WERI-Rb-1 (cell line): ENCODE results near the gene RORC.

Experiments used
- DNase-seq: peaks from one replicate; pipeline ENCODE4 v3.0.0-alpha.2; 2020
- H3K27ac ChIP-seq: fragments of 250-450 bp; sonication (Bioruptor Pico); 2 replicates; pipeline ENCODE4 v1.5.1; 2020; ENCODE audit warnings: mild to moderate bottlenecking, moderate library complexity
- H3K27me3 ChIP-seq: fragments of 250-450 bp; sonication (Bioruptor Pico); 2 replicates; pipeline ENCODE4 v1.5.1; 2021; ENCODE audit warnings: mild to moderate bottlenecking, low read depth, moderate library complexity; ENCODE audit not compliant: insufficient read depth, severe bottlenecking
- H3K36me3 ChIP-seq: fragments of 250-450 bp; sonication (Bioruptor Pico); 2 replicates; pipeline ENCODE4 v1.5.1; 2020; ENCODE audit warnings: mild to moderate bottlenecking, moderate library complexity
- H3K4me3 ChIP-seq: 2 replicates; pipeline ENCODE4 v1.5.1; 2011; ENCODE audit warnings: low read depth, mild to moderate bottlenecking, control low read depth, low read length
- H3K9me3 ChIP-seq: fragments of 250-450 bp; sonication (Bioruptor Pico); 2 replicates; pipeline ENCODE4 v1.5.1; 2021; ENCODE audit warnings: mild to moderate bottlenecking, moderate library complexity; ENCODE audit not compliant: severe bottlenecking
- TF ChIP-seq, protein P1 (sequence below): IDR thresholded peaks from 2 replicates; pipeline ENCODE4 v1.5.1; 2011; ENCODE audit warnings: low read depth, mild to moderate bottlenecking, control low read depth, inconsistent platforms, low read length

RORC gene

DNA sequence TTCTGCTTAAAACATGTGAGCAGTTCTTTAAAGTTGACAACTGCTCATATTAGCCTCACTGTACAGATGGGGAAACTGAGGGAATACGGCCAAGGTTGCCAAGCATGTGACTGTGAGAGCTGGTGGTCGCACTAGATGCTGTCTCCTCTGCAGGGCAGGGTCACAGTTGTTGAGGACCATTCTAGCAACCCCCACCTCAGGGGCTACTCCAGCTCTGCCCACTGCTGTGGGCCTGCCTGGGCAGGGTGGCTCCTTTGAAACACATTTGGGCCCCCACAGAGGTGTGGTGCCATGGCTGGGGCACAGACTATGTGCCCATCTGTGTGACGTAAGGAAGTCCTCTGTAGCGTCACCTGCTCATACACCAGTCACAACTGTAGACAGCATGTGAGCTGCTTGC lies 21.1 kb upstream of the RORC start:
- TF ChIP-seq, protein P1, sequence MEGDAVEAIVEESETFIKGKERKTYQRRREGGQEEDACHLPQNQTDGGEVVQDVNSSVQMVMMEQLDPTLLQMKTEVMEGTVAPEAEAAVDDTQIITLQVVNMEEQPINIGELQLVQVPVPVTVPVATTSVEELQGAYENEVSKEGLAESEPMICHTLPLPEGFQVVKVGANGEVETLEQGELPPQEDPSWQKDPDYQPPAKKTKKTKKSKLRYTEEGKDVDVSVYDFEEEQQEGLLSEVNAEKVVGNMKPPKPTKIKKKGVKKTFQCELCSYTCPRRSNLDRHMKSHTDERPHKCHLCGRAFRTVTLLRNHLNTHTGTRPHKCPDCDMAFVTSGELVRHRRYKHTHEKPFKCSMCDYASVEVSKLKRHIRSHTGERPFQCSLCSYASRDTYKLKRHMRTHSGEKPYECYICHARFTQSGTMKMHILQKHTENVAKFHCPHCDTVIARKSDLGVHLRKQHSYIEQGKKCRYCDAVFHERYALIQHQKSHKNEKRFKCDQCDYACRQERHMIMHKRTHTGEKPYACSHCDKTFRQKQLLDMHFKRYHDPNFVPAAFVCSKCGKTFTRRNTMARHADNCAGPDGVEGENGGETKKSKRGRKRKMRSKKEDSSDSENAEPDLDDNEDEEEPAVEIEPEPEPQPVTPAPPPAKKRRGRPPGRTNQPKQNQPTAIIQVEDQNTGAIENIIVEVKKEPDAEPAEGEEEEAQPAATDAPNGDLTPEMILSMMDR, result no peak
- Histone ChIP-seq H3K27ac (no peak overlapping the region), H3K27me3 (no peaks in the 10 kb centered on the region), H3K36me3 (no peaks in the 10 kb centered on the region), H3K9me3 (no peaks in the 10 kb centered on the region), H3K4me3 (no peak overlapping the region)
- DNase-seq, result no peak

DNA sequence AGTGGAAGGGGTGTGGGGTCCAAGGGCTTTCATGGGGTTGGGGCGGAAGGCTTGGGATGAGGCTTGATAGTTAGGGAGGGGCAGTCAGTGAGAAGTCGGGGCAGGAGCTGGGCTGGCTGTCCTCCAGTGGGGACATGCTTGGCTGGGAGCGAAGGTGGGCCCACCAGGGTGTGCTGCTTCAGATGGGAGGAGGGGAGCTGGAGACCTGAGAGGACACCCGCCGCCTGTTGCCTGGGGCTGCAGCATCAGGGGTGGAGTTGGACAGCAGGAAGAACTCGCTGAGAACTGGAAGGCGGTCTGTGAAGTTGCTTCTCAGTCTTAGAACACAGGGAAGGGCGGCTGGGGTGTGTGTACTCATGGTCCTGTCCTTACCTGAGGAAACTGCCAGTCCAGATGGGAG lies 20.3 kb upstream of the RORC start:
- H3K36me3 ChIP-seq, result no peaks in the 10 kb centered on the region
- TF ChIP-seq, protein P1, result no peak
- no peak for DNase-seq
- H3K27me3 ChIP-seq, result no peaks in the 10 kb centered on the region
- H3K4me3 ChIP-seq, result no peak overlapping the region
- no peaks in the 10 kb centered on the region for H3K9me3 ChIP-seq
- H3K27ac ChIP-seq, result no peak overlapping the region

DNA sequence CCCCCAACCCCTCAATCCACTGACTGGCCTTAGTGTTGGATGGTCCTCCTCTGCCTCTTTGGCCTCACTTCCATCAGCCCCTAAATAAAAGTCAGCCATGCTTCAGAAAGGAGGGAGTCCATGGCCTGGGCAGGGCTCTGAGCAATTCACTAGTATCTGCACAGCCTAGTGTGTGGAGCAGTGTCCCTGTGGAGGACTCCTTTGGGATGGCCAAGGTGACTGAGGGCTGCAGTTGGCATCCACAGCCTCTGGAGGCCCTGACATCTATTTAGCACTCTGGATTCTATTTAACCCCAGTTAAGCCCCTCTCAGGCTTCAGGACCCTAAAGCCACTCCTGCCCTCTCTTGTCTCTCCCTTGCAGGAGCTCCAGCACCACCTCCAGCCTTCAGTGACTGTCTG lies 18.3 kb upstream of the RORC start:
- H3K4me3 ChIP-seq, result no peak overlapping the region
- H3K9me3 ChIP-seq, result no peaks in the 10 kb centered on the region
- no peak for DNase-seq
- TF ChIP-seq, protein P1, result no peak
- H3K27ac ChIP-seq, result no peak overlapping the region
- no peaks in the 10 kb centered on the region for H3K27me3 ChIP-seq
- H3K36me3 ChIP-seq, result no peaks in the 10 kb centered on the region

DNA sequence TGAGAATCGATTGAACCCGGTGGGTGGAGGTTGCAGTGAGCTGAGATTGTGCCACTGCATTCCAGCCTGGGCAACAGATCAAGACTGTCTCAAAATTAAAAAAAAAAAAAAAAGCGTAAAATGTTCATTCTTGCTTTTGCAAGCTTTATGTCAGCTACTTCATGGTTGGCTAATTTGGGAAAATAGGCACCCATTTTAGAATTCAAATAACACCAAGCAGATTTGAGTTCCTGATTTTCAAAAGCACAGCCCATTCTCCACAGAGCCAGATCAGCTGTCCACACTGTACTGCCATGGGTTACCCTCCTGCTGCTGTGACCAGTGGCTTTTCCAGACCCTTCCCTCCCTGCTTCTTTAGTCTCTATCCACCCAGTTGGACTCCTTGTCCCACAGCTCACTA lies 17.5 kb upstream of the RORC start:
- TF ChIP-seq, protein P1, result no peak
- Histone ChIP-seq H3K4me3 (no peak overlapping the region), H3K27me3 (no peaks in the 10 kb centered on the region), H3K36me3 (no peaks in the 10 kb centered on the region), H3K27ac (no peak overlapping the region), H3K9me3 (no peaks in the 10 kb centered on the region)
- no peak for DNase-seq

DNA sequence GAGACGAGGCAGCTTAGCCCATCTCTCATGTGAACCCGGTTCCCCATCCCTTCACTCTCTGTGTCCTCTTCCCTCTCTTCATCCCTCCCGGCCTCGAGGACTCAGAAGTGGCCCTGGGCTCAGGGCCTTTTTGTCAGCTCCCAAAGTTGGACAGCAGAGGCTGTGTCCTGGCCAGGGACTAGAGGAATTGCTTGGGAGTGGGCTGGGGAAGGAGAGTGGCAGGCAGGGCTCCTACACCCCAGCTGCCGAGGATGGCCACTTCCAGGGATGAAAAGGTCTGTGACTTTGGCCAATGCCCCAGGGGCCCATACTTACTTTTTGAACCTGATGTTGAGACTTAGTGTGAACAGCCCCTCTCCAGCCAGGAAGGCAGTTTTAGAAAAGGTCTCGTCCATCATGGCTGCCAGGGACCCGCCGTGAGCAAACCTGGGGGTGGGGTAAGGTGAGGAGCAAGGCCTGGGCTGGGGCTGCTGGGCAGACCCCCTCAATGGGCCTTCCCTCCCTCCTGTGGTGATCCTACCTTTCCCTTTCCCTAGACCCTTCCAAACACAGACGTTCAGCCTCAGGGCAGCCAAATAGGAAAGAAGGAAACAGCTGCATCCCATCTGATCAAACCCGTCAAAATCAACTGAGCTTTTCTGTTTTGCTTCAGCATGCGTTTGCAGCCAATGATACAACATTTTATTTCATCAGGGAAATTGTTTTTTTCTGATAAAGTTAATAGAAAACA lies 16.4 kb upstream of the RORC start:
- TF ChIP-seq, protein P1, result no peak

DNA sequence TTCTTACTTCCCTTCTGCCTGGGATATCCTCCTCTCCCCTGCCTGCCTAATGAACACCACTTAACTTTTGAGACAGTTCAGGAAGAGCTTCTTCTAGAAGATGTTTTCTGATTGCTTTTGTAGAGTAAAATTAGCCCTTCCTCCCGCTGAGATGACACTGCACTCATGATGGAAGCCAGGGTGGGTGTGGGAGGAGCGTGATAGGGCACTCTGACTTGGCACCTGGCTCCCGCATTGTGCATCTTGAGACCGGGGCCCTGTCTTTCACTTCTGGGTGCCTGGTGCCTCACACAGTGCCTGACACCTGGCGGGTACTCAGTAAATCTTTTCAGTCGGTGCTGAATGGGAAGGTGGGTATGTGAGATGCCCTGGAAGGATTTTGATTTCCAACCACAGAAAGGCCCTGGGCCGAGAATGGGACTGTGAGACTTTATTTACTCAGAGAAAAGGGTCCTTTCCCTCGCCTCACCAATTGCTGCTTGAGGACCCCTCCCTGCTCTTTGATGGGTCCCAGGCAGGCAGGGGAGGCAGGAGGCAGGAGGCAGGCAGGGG lies 15.2 kb upstream of the RORC start:
- TF ChIP-seq, protein P1, result no peak
- no peak for DNase-seq
- H3K27me3 ChIP-seq, result no peaks in the 10 kb centered on the region
- no peaks in the 10 kb centered on the region for H3K9me3 ChIP-seq
- H3K27ac ChIP-seq, result no peak overlapping the region
- no peak overlapping the region for H3K4me3 ChIP-seq
- H3K36me3 ChIP-seq, result no peaks in the 10 kb centered on the region

More for the DNA sequence above, 16.4 kb upstream of the RORC start:
- no peak overlapping the region for H3K4me3 ChIP-seq
- no peak overlapping the region for H3K27ac ChIP-seq
- H3K9me3 ChIP-seq, result no peaks in the 10 kb centered on the region
- no peaks in the 10 kb centered on the region for H3K36me3 ChIP-seq
- no peaks in the 10 kb centered on the region for H3K27me3 ChIP-seq
- no peak for DNase-seq
